ENCODE measurements around the gene USE1.

Gene USE1

GRCh38 chr19:17232258-17232657, 17.1 kb downstream of the USE1 start:
- DNase-seq (ENCODE audit: insufficient read length, low spot score): no peak
- TF ChIP-seq POU2F2 (IDR thresholded peaks at IDR 0.05; ENCODE audit: low read depth, low read length) (no peak), POLR2AphosphoS5 (IDR thresholded peaks at IDR 0.05; ENCODE audit: low read depth, low read length) (no peak), PAX5 (IDR thresholded peaks at IDR 0.05; ENCODE audit: insufficient read depth, low read length, severe bottlenecking) (no peak), TAF1 (IDR thresholded peaks at IDR 0.05; ENCODE audit: low read depth, low read length) (no peak), SPI1 (IDR thresholded peaks at IDR 0.05; ENCODE audit: low read depth, low read length) (no peak), POLR2A (IDR thresholded peaks at IDR 0.05; ENCODE audit: low read depth, low read length) (no peak)
- FAIRE-seq: no peak

DNA sequence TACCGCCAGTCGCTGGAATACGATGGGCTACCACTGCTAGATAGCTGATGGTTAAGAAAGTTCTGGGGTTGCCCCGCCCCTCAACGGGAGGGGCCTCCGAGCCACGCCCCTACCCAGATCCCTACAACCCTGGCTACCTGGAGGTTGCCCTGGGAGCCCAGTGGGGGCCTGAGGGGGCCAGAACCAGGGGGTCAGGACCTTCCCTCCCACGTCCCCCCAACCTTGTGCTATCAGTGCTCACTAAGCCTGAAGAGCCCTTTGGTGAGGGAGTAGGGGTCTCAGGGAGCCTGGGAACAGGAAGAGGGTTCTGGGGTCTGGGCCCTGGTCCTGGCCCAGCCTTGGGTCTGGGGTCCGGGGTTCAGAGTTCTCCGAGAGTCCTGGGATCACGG, 19.7 kb downstream of the USE1 start:
- no peak for TF ChIP-seq POLR2AphosphoS5 (IDR thresholded peaks at IDR 0.05; ENCODE audit: low read depth, low read length)
- TF ChIP-seq SPI1 (IDR thresholded peaks at IDR 0.05; ENCODE audit: low read depth, low read length): no peak
- peak; percentile 61 for FAIRE-seq
- peak; percentile 73 for DNase-seq (ENCODE audit: insufficient read length, low spot score)

GRCh38 chr19:17235300-17235970, 20.3 kb downstream of the USE1 start:
- TF ChIP-seq TAF1 (IDR thresholded peaks at IDR 0.05; ENCODE audit: low read depth, low read length): no peak
- no peak for TF ChIP-seq POLR2A (IDR thresholded peaks at IDR 0.05; ENCODE audit: low read depth, low read length)
- no peak for TF ChIP-seq PAX5 (IDR thresholded peaks at IDR 0.05; ENCODE audit: insufficient read depth, low read length, severe bottlenecking)
- TF ChIP-seq POU2F2 (IDR thresholded peaks at IDR 0.05; ENCODE audit: low read depth, low read length): no peak
- TF ChIP-seq POLR2AphosphoS5 (IDR thresholded peaks at IDR 0.05; ENCODE audit: low read depth, low read length): no peak
- TF ChIP-seq SPI1 (IDR thresholded peaks at IDR 0.05; ENCODE audit: low read depth, low read length): no peak
- FAIRE-seq (peak; percentile 98), DNase-seq (ENCODE audit: insufficient read length, low spot score) (peak; percentile 73)

DNA sequence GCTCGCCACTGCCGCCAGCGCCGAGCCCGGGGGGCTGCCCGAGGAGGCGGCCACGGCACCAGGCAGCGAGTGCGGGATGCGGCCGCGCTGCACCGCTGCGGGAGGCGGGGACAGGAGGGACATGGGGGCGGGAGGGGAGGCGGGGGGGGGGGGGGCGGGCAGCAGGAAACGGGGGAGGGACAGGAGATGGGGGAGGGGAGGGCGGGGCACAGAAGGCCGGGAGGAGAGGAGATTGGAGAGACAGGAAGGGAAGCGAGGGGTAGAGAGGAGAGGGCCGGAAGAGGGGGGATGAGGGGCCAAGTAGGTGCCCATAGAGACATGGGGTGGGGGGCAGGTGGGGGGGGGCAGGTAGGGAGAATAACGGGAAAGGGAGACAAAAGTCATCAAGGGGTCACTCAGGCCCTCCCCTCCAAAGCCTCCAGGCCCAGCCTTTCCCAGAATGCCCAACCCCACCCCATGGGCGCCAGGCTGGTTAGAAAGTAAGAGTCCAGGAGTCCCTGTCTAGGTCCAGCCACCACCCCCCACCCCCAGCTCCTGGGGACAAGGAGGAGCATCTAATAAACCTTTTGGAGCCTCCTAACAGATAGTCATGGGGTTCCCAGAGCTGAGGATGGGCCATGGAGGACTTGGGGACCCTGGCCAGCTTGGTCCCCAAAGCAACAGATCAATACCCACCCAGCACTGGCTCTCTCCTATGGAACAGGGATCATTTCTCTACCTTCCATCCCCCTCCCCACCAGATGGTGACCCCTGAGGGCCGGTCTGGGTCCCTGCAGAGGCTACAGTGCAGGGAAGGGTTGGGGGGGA, 21.0 kb downstream of the USE1 start:
- DNase-seq (ENCODE audit: insufficient read length, low spot score) (no peak), FAIRE-seq (no peak)
- TF ChIP-seq PAX5 (IDR thresholded peaks at IDR 0.05; ENCODE audit: insufficient read depth, low read length, severe bottlenecking): no peak

- no peak for FAIRE-seq
- TF ChIP-seq POLR2A (IDR thresholded peaks at IDR 0.05; ENCODE audit: low read depth, low read length) (no peak), PAX5 (IDR thresholded peaks at IDR 0.05; ENCODE audit: insufficient read depth, low read length, severe bottlenecking) (no peak), SPI1 (IDR thresholded peaks at IDR 0.05; ENCODE audit: low read depth, low read length) (no peak)
These were observed 21.8 kb downstream of the USE1 start for GRCh38 chr19:17236811-17237543.

GRCh38 chr19:17237747-17238706, 22.9 kb downstream of the USE1 start:
- FAIRE-seq: no peak
- no peak for TF ChIP-seq PAX5 (IDR thresholded peaks at IDR 0.05; ENCODE audit: insufficient read depth, low read length, severe bottlenecking)
- no peak for TF ChIP-seq TAF1 (IDR thresholded peaks at IDR 0.05; ENCODE audit: low read depth, low read length)
- no peak for TF ChIP-seq POU2F2 (IDR thresholded peaks at IDR 0.05; ENCODE audit: low read depth, low read length)
- no peak for TF ChIP-seq POLR2A (IDR thresholded peaks at IDR 0.05; ENCODE audit: low read depth, low read length)
- no peak for TF ChIP-seq SPI1 (IDR thresholded peaks at IDR 0.05; ENCODE audit: low read depth, low read length)
- no peak for TF ChIP-seq POLR2AphosphoS5 (IDR thresholded peaks at IDR 0.05; ENCODE audit: low read depth, low read length)
- DNase-seq (ENCODE audit: insufficient read length, low spot score): no peak

More at GRCh38 chr19:17236811-17237543, 21.8 kb downstream of the USE1 start:
- no peak for DNase-seq (ENCODE audit: insufficient read length, low spot score)

GRCh38 chr19:17240062-17240752, 25.1 kb downstream of the USE1 start:
- TF ChIP-seq TAF1 (IDR thresholded peaks at IDR 0.05; ENCODE audit: low read depth, low read length): no peak
- TF ChIP-seq SPI1 (IDR thresholded peaks at IDR 0.05; ENCODE audit: low read depth, low read length): no peak
- no peak for TF ChIP-seq PAX5 (IDR thresholded peaks at IDR 0.05; ENCODE audit: insufficient read depth, low read length, severe bottlenecking)
- TF ChIP-seq POU2F2 (IDR thresholded peaks at IDR 0.05; ENCODE audit: low read depth, low read length): no peak
- TF ChIP-seq POLR2AphosphoS5 (IDR thresholded peaks at IDR 0.05; ENCODE audit: low read depth, low read length): no peak
- no peak for TF ChIP-seq POLR2A (IDR thresholded peaks at IDR 0.05; ENCODE audit: low read depth, low read length)
- DNase-seq (ENCODE audit: insufficient read length, low spot score): no peak
- no peak for FAIRE-seq

- DNase-seq (ENCODE audit: insufficient read length, low spot score) (no peak), FAIRE-seq (no peak)
- no peak for TF ChIP-seq TAF1 (IDR thresholded peaks at IDR 0.05; ENCODE audit: low read depth, low read length)
- no peak for TF ChIP-seq POU2F2 (IDR thresholded peaks at IDR 0.05; ENCODE audit: low read depth, low read length)
- no peak for TF ChIP-seq POLR2AphosphoS5 (IDR thresholded peaks at IDR 0.05; ENCODE audit: low read depth, low read length)
- no peak for TF ChIP-seq PAX5 (IDR thresholded peaks at IDR 0.05; ENCODE audit: insufficient read depth, low read length, severe bottlenecking)
- no peak for TF ChIP-seq SPI1 (IDR thresholded peaks at IDR 0.05; ENCODE audit: low read depth, low read length)
- TF ChIP-seq POLR2A (IDR thresholded peaks at IDR 0.05; ENCODE audit: low read depth, low read length): no peak
These were observed 25.8 kb downstream of the USE1 start for GRCh38 chr19:17240826-17241399.
